ENCODE measurements around the gene STXBP4. TPM values are rescaled to one million over a fixed set of nuclear protein-coding genes. Genes with fewer than 3 reads are reported as not detected.

Gene STXBP4
- polyA plus RNA-seq, 3 donors = 0.61 to 8.5 (median 1.5) TPM

DNA sequence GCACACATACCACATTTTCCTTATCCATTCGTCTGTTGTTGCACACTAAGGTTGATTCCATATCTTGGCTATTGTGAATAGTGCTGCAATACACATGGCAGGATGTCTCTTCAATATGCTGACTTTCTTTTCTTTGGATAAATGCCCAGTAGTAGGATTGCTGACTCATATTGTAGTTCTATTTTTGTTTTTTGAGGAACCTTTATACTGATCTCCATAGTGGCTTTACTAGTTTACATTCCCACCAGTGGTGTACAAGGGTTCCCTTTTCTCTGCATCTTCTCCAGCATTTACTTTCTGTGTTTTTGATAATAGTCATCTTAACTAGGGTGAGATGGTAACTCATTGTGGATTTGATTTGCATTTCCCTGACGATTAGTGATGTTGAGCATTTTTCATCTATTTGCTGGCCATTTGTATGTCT lies 118.1 kb downstream of the STXBP4 start:
- WGBS, 3 donors = 44 to 84% (median 46%) methylated on average over 2 of the region's 2 CpGs
- H3K27ac ChIP-seq (ENCODE audit: low read depth, low read length) = no peak overlapping the region

DNA sequence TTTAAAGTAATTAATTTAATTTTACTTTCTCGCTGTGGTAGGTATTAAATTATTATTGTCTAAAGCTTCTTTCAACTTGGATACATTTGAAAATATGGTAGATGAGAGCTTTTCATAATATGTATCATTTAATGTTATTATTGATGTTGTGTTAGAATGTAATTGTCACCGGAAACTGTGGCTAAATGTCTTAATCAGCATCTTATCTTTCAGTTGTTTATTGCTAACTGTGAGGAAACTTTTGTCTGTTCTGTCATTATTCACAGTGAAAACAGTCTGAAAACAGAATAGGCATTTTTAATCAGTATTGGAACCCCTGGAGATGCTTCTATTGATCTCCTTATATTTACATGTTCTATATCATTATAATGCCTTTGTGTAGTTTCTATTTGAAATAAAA lies 120.7 kb downstream of the STXBP4 start:
- no peak overlapping the region for H3K27ac ChIP-seq (ENCODE audit: low read depth, low read length)
- WGBS, 3 donors = 83 to 91% (median 91%) methylated on average over 2 of the region's 2 CpGs

DNA sequence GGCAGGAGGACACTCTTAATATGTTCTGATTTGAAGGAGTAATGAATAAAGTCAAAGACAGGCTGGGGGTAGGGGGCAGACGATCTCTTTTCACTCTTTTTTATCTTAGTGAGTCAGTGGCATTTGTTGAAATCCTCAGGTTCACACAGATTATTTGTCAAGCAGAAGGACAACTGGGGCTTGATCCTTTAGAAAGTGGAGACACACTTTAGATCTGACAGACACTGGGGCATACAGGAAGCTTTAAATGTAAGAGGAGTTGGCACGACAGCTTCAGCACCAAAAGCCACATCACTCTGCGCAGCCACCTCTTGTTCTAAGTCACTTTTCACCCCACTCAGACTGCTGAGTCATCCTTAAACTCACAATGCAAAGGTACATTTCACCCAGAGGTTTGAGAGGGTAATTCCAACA lies 121.5 kb downstream of the STXBP4 start:
- H3K27ac ChIP-seq (ENCODE audit: low read depth, low read length) = no peak overlapping the region
- WGBS, 3 donors = 56 to 82% (median 57%) methylated on average over 3 of the region's 3 CpGs

DNA sequence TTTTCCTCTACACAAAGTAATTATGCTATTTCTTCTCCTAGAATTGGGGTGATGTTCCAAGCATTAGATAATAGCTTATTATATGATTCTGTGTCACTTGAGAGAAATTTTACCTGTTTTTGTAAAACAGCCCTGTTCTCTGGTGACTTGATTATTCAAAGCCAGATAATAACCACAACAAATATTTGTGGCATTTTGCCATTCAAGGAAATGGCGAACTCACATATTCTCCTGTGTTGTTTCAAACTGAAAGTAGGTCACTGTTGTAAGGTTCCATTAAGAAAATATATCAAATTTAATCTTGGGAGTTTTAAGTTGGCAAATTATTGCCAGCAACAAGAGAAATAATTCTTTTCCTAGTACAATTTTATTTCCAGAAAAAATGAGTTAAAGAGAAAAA lies 124.8 kb downstream of the STXBP4 start:
- no peak overlapping the region for H3K27ac ChIP-seq (ENCODE audit: low read depth, low read length)
- 56 to 63% (median 63%) methylated on average over 1 of the region's 1 CpG for WGBS, 3 donors

DNA sequence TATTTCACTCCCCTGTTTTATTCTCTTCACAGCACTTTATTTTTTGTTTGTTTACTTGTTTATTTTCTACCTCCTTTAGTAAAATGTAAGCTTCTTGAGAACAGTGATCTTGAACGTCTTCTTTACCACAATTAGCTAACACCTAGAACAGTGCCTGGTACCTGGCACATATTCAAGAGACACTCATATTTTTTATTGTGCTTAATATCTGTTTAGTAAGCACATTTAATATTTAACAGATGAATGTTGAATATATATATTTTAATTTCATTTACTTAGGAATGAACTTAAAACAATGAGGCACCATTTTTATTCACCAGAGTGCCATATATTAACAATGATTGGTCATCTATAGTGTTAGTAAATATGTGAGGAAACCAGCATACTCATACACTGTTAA lies 130.2 kb downstream of the STXBP4 start:
- 97 to 98% (median 98%) methylated on average over 1 of the region's 1 CpG for WGBS, 3 donors
- no peak overlapping the region for H3K27ac ChIP-seq (ENCODE audit: low read depth, low read length)

DNA sequence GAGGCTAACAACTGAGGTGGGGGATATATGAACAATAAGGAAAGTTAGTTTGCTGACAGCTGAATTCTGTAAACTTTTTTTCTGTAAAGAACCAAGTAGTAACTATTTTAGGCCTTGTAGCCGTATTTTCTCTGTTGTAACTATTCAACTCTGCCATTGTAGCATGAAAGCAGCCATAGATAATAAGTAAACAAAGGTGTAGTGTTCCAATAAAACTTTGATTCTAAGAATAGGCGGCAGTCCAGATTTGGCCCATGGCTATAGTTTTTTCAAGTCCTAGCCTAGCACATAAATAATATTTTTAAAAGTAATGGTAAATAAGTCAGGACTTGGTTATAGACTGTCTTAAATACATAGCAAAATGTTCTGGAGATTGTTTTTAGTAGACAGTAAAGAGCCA lies 142.0 kb downstream of the STXBP4 start:
- H3K27ac ChIP-seq (ENCODE audit: low read depth, low read length) = no peak overlapping the region
- 67 to 93% (median 90%) methylated on average over 2 of the region's 2 CpGs for WGBS, 3 donors

DNA sequence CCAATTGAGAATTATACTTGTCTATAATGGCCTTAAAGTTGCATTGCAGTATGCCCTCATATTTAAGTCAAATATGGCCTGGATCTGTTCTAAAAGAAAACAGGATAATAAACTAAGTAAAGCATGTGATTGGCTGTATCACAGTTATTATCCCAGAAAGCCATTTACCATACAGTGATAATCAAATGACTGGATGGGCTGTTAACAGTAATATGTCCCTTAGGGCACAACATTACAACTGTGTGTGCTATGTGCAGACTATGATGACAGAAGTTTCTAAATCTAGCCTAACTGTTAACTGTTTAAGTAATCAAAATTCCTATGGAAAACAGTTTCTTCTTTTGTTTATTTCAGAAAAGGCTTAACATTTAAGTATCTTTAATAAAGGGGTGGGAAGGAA lies 145.7 kb downstream of the STXBP4 start:
- H3K27ac ChIP-seq (ENCODE audit: low read depth, low read length) = no peak overlapping the region

DNA sequence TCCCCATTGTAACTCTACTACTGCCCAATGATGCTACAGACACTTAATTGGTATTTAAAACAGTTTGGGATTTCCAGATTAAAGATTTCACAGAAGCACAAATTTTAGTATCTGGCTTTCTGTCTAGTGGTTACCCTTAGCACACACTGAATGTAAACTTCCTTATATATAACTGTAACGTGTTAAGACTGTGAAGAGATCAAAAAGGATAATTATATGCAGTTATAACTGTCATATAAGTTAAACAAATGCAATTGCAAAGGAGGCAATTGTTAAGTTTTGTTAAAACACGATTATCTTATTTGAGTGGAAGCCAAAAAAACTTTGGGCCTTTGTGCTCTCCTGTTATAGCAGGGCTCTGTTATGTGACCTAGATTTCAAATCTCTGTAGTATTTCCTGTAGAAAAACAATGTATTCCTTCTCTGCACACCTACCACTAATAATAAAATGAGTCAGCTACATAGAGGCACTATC lies 147.9 kb downstream of the STXBP4 start:
- WGBS, 3 donors = 11 to 29% (median 17%) methylated on average over 2 of the region's 2 CpGs
- no peak overlapping the region for H3K27ac ChIP-seq (ENCODE audit: low read depth, low read length)

DNA sequence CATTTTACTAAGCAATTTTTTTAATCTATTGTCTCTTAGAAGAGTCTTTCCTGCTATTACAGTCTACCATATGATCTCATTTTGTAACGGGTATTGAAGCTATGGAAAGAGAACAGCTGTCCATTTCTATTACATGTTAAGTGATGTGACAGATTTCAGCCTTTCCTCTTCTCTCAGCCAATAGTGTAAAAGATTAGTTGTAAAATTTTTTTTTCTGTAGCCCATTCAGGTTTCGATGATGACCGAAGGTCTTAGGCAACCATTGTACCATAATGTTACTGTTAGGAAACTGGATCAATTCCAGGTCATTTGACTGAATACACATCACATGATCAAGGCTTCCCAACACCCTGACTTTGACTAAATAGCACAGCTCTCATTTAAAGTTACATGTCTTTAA lies 148.6 kb downstream of the STXBP4 start:
- 49 to 59% (median 52%) methylated on average over 3 of the region's 3 CpGs for WGBS, 3 donors
- no peak overlapping the region for H3K27ac ChIP-seq (ENCODE audit: low read depth, low read length)

DNA sequence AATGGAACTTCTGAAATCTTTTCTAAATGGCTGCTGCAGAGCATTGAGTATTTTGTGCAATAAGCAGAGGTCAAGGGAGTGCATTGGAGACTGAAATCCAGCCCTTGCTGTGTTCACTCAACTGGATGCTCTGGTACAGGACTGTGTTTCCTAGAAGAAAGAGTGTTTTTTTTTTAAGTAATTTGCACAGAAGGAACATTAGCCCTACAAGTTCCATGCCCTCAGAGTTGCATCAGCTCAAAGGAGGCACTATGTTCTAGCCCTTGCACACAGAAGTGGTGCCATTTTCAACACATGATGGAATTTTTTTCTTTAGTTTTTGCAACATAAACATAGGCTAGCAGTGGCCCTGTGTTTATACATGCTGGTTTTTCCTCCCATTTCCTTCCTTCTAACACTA lies 152.1 kb downstream of the STXBP4 start:
- H3K27ac ChIP-seq (ENCODE audit: low read depth, low read length) = no peak overlapping the region

DNA sequence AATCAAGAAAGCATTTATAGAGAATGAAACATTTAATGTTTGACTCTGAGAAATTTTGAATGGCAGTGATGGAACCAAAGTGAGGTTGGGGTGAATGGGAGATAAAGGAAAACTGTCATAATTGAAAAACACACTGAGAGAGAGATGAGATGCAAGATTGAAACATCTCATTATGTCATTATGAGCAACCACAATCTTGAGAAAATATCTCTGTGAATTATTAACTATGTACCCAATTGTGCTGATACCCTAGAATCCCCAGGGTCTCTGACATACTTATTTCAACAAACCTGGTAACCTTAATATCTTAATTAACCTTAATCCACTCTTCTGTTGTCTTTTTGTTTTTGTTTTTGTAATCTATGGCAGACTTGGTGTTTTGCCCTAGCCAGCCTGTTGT lies 152.7 kb downstream of the STXBP4 start:
- H3K27ac ChIP-seq (ENCODE audit: low read depth, low read length) = no peak overlapping the region

DNA sequence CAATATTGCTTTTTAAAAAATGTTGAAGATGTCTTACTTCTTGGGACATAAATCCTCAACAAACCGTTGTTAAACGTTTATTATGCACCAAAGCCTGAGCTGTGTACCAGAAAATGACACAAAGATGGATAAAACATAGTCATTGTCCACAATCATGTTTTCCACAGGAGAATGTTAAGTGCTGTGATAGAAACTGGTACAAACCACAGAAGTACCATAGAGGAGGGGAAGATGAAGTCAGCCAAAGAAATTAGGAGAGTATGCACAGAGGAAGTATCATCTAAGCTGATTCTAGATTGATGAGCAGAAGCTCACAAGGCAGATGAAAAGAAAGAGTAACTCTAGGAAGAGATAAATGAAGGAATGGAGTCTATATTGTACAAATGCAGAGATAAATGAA lies 153.5 kb downstream of the STXBP4 start:
- 86 to 97% (median 89%) methylated on average over 2 of the region's 2 CpGs for WGBS, 3 donors
- no peak overlapping the region for H3K27ac ChIP-seq (ENCODE audit: low read depth, low read length)

DNA sequence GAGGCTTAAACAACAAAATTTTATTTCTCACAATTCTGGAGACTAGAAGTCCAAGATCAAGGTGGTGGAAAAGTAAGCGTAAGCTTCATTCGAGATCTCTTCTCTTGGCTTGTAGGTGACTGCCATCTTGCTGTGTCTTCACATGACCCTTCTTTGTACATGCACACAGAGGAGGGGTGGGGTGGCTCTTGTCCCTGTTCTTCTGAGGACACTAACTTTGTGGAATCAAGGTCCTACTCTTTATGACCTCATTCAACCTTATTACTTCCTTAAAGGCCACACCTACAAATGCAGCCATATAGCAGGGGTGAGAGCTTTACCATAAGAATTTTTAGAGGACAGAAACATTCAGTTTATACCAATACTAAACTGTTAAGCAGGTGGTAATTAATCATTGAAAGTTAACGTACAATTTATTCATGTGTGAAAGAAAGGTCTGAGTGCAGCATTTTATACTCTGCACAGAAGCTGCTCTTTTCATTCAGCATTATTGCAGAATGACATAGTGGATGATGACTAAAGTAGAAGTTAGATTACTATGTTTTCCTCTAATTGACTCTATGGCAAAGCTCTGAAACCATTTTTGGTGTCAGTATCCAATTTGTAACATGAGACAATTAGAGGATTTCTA lies 156.3 kb downstream of the STXBP4 start:
- WGBS, 3 donors = 89 to 96% (median 90%) methylated on average over 3 of the region's 3 CpGs
- no peak overlapping the region for H3K27ac ChIP-seq (ENCODE audit: low read depth, low read length)

DNA sequence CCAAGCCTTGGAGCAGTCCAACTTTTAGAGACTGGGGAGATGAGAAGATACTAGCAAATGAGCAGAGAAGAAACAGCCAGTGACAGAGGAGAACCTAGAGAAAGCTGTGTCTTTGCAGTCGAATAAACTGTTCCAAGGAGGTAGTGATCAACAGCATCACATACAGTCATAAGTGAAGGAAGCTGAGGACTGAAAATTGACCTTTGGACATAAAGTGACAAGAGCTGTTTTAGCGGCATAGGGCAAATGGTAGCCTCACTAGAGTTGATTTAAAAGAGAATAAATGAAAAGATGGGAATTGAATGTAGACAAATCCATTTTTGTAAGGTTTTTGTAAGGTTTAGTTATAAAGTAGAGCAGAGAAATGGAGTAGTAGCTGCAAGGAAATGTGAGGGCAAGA lies 165.0 kb downstream of the STXBP4 start:
- no peak overlapping the region for H3K27ac ChIP-seq (ENCODE audit: low read depth, low read length)
- WGBS, 3 donors = 47 to 76% (median 75%) methylated on average over 2 of the region's 2 CpGs

DNA sequence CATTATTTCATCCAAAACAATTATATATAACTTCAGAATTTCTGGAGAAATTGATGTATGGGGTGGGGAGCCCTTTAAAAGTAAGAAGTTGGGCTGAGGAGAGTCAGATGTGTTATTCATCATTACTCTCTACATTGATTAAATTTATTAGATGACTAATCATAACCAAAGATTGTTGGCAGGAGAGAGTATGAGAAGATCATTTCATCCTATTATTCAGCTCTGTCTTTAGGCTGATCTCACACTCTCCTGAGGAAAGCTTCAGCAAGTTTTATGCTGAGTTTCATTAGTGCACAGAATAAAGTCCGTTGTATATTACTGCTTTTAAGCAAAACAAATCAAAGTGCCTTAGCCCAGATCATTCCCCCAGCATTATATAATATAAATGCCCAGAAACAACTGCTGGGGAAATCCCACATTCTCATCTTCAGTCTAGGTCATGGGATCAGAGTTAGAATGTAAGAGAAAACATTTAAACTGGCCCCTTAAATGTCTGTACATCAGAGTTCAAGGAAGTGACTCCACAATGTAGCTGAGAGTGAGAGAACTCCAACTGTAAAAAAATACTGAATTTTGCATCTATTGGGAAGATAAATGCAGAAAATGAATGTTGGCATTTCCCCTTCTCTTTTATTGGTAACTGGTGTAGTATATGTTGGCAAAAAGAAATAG lies 166.1 kb downstream of the STXBP4 start:
- no peak overlapping the region for H3K27ac ChIP-seq (ENCODE audit: low read depth, low read length)
- WGBS, 3 donors = 66 to 84% (median 76%) methylated on average over 1 of the region's 1 CpG

DNA sequence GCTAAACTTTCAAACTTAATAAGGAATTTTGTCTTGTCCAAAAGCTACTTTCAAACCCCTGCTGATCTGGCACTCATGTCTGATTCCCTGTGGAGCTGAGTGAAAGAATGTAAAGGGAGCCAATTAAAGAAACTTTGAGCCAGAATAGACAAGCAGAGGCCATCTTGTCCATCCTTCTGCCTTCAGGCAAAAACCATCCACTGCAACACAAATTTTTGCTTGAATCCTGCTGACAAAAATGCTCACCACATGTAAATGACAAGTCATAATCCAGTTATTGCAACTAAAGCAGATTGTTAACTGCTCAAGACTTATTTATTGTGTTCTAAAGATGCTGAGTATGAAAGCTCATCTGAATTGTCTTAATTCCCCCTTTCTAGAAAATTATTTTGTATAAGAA lies 172.2 kb downstream of the STXBP4 start:
- no peak overlapping the region for H3K27ac ChIP-seq (ENCODE audit: low read depth, low read length)

DNA sequence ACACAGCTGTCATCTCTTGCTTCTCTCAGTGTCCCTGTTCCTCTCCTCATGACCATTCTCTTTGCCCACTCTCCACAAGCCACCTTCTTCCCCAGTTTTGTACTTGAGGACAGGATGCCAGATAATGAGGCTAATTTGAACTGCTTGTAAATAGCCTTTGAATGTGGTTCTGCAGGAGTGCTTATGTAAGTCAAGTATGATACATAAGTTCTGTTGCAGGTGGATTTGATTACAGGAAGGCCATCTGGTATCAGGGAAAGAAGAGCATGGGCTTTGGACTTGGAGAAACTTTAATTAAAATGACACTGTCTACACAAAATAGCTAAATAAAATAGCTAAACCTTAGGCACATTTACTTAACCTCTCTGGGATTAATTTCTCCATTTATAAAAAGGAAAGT lies 176.0 kb downstream of the STXBP4 start:
- H3K27ac ChIP-seq (ENCODE audit: low read depth, low read length) = no peak overlapping the region

DNA sequence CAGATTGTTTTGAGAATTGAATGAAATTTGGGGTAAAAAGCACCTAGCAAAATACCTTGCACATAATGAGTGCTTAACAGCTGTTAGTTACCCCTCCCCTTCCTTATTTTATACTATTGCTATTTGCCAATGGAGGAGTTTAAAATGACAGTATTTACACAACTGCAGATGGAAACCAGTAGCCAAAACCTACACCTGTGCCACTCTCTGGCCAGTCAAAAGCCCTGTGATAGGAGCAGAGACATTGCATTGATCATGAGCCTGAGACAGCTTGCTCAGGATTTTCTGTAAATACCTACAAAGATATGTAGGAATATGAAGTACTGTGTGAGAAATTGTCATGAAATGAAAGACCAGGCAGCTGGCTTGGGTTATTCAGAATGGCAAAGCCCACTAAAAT lies 180.9 kb downstream of the STXBP4 start:
- no peak overlapping the region for H3K27ac ChIP-seq (ENCODE audit: low read depth, low read length)

DNA sequence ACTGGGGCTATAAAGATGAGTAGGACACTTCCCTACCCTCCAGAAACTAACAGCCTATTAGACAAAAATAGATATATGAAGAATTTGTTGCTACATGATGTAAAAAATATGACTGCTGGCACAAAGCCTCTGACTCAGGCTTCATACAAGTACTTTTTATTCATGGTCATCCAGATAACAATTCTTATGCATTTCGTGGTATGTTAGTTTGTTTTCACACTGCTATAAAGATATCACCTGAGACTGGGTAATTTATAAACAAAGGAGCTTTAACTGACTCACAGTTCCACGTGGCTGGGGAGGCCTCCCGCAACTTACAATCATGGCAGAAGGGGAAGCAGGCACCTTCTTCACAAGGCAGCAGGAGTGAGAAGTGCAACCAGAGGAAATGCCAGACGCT lies 183.7 kb downstream of the STXBP4 start:
- H3K27ac ChIP-seq (ENCODE audit: low read depth, low read length) = no peak overlapping the region
- WGBS, 3 donors = 59 to 77% (median 77%) methylated on average over 4 of the region's 4 CpGs

DNA sequence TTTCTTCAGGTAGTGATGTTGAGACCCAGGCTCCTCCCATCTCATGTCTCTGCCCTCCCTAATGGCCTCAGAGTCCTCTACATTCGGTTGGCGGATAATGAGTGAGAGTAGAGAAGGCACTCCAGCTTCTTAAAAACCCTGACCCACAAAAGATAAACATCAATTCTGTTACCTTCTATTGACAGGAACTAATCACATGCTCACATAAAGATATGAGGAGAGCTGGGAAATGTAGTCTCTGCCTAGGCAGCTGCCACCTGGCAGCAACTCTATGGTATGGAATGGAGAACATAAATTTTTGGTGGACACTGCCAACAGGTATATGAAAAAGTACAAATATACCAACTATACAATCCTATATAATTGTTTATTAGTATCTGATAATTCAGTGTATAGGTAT lies 185.5 kb downstream of the STXBP4 start:
- 92 to 96% (median 94%) methylated on average over 2 of the region's 2 CpGs for WGBS, 3 donors
- H3K27ac ChIP-seq (ENCODE audit: low read depth, low read length) = no peak overlapping the region

Data from adipose tissue (tissue), 3 donors.